DMS53 (cell line): Measurements from ENCODE around the gene CRK.

ENCODE experiments used
- DNase-seq: peaks from one replicate; lab custom pipeline; 2025; lab: John Stamatoyannopoulos, UW

CRK gene

DNA sequence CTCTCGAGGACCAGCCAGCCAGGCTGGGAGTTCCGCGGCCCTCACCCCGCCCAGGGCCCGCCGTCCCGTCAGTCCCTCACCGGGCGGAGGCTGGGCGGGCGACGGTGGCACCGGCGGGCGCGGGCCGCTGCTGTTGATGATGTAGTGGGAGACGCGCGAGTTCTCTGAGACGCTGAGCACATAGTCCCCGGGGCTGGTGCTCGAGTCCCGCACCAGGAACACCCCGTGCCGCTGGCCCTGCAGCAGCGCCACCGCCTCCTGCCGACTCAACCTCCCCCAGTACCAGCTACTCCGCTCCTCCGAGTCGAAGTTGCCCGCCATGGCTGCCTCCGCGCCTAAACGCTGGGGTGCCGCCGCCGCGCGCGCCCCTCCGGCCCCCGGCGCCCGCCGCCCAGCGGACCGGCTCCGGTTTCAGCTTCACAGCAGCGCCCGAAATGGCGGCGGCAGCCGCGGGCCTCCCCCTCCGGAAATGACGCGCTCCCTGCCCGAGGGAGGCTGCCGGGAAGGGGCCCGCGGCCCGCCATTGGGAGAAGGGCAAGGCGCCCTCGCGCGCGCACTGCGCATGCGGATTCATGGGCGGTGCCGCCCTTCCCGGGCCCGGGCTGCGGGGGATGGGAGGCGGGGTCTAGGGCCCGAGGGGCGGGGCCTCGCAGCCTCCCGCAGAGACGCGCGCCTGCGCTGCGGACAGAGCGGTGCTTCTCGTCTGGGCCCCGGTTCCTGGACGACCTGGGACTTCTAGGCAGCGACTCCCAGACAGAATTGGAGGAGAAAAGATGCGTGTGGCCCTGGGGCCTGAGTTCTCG lies at the start of gene CRK:
CRK (minus strand) TSS at position 436 of the 803 bp plus-strand sequence; CDS start at position 321, 115 bp downstream.
- DNase-seq: peak; percentile 96

DNA sequence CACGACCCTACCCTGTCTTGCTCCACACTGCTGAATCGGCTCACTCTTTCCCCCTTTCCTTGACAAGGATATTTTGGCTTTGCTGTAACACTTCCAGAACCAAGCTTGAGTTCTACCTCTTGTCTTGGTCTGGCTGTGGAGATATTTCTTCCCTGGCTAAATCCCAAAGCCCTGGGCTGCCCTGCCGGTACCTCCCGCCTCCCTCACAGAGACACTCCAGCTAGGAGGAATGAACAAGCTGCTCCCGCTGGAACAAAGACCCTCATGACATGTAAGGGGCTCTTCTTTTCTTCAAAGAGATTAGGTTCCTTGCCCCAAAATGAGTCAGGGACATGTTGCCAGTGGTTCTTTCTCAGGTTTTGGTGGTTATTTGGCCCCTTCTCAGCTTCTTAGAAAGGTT lies 49.6 kb upstream of the CRK start:
- no peak for DNase-seq

DNA sequence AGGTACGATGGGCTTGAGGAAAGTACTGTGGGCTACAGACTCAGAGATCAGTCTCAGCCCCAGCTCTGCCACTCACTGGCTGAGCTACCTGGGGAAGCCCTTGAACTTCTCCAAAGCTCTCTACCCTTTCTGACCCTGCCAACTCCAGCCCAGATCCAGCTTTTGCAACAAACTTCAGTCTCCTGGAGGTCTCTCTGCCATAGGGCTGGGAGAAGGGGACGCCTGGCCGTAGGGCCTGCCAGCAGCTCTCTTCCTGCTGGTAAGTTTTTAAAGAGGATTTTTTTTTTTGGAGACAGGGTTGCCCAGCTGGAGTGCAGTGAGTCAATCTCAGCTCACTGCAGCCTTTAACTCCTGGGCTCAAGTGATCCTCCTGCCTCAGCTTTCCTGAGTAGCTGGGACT lies 48.8 kb upstream of the CRK start:
- no peak for DNase-seq

GRCh38 chr17:1503699-1504098 lies 47.7 kb upstream of the CRK start:
- no peak for DNase-seq

DNA sequence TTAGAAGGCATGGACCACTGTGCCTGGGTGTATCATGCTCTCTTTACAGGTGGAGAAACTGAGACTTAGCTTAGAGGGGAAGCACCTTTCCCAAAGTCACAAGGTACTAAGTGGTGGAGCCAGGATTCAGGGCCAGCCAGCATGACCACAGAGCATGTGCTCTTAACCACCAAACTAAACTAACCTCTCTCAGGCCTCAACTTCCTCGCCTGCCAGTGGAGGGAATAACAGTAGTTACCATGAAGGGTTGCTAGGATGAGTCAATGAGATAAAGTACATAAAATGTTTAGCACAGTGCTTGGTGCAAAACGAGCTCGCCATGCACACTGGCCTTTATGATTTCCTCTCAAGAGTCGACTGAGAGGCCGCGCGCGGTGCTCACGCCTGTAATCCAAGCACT lies 42.8 kb upstream of the CRK start:
- peak; percentile 28 for DNase-seq

GRCh38 chr17:1498233-1498632 lies 42.2 kb upstream of the CRK start:
- no peak for DNase-seq

DNA sequence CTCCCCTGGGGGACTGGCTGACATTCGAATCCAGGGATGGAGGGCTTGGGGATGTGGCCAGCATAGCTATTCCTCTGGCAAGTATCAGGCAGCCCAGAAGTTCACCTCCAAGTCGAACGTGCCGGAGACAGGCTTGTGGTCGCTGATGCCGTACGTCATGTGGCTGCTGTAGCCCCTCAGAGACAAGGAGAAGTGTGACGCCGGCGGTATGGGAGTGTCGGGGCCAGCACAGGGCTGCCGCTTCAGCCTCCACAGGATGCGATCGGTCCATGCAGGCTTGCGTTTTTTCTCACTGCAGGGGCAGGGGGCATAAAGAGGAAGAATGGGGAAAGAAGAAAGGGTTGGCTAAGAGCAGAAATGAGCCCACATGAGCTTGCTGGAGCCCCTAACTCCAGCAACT lies 41.8 kb upstream of the CRK start:
- DNase-seq: no peak

DNA sequence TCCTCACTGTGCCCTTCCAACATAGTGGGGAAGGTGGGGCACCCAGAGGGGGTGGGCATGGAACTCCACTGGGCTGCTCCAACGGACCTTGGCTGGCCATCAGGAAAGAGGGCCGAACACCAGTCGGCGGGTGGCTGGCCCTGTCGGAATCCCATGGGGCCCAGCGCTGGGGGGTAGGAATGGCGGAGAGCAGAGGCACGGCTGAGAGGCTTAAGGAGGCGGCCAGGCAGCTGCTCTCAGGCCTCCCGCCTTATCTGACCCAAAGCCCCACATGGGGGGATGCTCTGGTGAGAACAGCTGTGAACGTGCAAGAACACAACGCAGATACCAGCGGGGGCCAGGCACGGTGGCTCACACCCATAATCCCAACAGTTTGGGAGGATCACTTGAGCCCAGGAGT lies 40.8 kb upstream of the CRK start:
- DNase-seq: no peak

DNA sequence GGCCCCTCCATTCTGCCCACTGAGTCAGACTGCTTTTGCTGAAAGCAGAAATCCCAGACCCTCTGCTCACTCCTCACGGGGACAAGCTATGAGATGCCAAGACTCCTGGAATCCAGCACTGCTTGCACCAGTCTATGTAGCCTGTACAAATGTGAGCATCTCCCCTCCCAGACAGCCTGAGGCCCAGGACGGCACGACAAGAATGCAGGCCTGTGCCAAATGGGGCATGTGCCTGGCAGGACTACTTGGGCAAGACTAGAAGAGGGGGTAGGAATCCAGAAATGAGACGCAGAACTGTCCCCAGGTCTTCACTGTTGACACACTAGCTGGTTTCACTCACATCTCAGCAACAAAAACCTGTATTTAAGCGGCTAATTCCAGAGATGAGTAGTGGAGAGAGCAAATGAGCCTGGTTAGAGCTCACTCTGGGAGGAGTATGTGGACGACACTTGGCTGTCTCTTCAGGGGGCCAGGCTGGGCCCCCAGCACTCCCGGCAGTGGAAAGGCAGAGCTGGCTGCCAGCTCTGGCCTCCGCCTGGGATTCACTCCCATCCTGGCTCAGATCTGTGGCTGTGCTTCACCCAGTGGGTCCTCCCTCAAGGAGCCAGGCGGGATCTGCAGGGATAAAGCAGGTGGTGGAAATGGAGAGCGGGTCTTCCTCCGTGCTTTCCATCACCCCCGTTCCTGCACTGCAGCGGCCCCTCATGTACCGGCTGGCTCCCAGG lies 39.4 kb upstream of the CRK start:
- no peak for DNase-seq

- no peak for DNase-seq
Observed at GRCh38 chr17:1494736-1495253, 38.8 kb upstream of the CRK start.

DNA sequence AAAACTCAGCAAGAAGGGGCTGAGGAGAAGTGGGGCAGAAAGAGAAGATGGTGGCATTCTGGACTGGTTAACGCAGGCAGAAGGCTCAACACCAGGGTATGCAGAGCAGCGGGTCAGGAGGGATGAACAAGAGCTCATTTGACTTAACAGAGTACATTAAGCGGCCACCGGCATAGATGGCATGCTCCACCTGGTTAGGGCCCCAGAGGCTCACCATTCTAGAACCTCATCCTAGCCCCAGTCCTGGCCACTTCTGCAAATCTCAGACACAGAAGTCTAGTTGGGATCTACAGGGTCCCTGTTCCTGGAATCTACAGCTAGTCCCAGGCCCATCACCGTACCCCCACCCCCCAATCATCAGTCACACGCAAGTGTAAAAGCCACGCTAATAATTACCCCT lies 38.2 kb upstream of the CRK start:
- DNase-seq: no peak

DNA sequence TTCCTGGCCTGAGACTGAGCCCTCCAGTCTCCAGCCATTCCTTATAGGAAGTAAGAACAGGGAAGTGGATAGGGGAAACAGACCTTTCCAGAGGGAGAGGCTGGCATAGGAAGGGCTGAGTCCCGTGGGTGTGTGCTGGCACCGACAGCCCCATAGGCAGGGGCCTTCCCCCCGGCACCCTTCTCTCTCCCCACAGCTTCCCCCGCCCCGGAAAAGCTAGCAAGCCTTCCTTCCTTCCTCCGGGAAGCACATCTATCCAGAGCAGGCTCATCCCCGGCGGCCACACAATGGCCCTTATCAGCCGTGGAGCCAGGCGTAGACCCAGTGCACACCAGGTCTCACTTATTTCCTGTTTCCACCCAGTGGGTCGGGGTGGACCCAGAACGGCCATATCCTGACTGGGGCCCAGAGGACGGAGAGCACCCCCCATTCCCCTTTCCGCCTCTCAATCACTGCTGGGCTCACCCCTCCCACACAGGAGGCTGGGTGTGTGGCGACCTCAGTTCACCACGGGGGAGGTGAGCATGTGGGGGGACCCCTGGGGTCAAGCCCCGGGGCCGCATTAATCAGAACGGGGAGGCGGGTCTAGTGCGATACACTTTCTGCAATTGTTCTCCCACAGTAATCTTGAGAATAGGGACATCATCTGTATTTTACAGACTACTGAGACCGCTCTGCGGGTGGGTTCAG lies 37.4 kb upstream of the CRK start:
- DNase-seq: no peak

DNA sequence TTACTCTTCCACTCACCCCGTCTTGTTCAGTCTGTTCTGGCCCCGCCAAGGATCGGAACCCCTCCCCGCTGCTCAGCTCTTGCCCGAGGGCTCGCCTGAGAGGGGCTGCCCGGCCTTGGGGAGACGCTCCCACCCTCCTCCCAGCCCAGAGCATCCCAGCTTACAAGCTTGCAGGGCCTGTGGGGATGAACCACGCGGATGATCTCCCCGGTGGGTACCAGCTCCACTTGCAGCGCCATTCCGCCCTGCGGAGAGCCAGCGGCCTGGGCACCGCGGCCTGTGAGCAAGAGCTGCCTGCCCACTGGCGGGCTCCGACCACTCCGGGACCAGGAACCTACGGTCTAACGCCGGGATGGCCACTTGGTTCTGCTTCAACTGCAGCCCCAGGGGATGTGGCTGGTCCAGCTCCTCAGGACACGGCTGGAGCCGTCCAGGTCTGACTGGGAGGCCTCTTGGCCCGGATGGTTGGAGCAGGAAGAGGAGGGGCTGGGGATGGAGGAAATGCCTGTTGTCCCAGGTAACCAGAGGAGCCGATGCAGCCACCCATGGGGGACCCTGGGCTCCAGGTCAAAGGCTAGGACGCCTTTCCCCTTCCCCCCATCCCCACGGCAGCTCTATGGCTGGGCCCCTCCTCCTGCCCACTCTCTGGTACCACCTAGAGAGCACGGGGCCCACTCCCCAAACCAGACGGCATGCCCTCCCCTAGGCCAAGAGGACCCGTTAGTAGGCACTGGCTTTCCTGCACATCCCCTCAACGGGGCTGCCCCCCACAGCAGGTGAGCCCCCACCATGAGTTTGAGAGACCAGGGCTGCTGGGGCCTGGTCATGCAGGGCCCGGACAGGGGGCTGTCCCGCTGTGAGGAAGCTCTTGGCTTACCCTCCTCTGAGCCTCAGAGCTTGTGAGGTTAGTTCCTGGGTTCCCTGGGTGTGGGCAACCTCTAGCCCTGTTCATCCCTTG lies 36.5 kb upstream of the CRK start, which contains the start of gene MYO1C:
MYO1C (minus strand) TSS at position 438 of the 958 bp plus-strand sequence; CDS start at position 239, 199 bp downstream.
- peak; percentile 70 for DNase-seq

- peak; percentile 72 for DNase-seq
Observed at GRCh38 chr17:1491443-1492248, 35.6 kb upstream of the CRK start.

DNA sequence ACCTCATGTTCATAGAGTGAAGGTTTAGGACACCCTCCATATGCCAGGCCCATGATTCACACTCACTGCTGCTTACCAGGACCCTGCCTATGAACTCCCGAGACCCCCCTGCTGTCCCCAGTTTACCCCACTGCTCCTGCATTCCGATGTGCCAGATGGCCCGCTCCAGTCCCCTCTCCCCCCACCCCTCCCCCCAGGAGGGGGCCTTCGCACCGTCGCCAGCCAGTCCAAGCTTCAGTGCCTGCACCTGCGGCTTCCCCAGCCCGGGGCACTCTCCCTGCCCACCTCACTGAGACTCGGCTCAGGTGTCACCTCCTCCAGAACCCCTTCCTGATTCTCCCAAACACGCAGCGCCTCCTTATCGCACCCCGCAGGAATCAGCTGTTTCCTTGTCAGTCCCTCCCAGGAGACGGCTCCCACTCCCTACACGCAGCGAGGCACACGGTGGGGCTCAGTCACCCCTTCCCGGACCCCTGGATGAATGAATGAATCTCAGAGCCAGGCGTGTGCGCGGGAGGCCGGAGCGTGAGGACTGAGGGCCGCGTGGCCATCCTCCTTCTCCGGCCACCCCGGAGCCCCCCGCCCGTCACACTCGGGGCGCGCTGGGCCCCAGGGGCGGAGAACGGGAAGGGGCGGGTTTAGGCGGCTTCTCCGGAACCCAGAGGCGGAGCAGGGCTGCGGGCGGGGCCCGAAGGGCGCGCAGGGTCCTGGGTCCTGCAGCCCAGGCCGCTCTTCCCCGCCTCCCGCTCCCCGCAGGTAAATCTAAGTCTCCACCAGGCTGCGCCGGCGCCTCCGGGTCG lies 34.8 kb upstream of the CRK start:
- peak; percentile 70 for DNase-seq

DNA sequence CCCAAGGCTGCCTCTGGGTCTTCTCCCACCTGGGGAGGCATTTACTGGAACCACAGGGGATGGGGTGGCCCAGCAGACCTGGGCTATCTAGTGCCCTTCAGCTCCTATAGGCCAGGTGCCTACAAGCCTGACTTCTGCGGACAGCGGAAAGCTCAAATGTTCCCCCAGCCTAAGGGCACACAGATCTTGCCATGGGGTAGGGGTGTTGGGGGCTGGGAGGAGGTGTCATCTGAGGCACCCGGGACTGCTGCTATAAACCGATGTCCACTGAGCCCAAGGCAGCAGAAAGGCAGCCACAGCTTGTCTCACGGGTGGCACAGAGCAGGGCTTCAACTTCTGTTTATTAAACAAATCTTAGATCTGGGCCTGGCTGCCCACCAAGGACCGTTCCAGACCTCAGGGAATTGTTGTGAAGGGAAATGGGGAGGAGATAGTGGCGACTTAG lies 32.8 kb upstream of the CRK start:
- DNase-seq: no peak

DNA sequence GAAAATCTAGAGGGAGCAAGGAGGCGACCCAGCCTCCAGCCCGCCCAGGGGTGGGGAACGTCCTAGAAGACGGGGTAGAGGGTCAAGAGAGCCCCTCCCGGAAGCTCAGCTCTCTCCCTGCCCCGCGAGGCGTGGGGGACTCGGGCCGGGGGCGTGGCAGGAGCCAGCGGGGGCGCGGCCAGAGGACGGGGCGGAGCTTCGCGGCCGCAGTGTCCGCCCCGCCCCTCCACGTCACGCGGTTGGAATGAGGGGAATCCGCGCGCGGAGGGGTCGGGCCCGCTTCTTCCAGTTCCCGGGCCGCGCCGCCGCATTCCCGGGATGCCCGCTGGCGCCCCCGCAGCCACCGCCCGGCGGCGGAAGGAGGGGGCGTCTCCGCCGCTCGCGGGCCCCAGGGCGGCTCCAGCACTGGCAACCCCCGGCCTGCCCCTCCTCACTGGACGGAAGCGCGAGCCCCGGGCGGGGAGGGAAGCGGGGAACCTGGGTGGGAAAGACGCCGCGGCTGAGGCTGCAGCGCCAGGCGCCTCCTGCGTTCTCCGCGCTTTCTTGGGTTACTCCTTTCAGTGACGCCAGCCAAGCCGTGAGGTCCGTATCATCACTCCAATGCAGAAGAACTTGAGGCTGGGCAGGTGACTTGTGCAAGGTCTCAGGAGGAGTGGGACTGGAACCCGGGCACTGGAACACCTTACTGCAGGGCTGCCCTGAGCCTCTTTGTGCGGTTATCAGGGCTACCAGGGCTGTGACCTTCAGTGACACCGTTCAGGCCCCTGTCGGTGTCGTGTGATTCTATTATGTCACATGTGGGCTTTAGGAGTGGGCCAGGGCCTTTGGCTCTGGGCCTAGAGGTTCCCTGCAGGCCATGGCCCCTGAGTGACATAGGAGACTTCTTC lies 32.1 kb upstream of the CRK start:
- DNase-seq: peak; percentile 80
